Neural crest cell (in vitro differentiated cells): ENCODE results near the gene COL19A1. TPM values are rescaled to one million over a fixed set of nuclear protein-coding genes. Genes with fewer than 3 reads are reported as not detected.
A peak's percentile ranks its signal among the peaks of the same experiment; 100 is the strongest.

Experiments
- DNase-seq: peaks from one replicate; pipeline ENCODE4 v3.0.0; 2021; ENCODE audit warnings: low read depth, mixed read lengths, low spot score
- H3K27ac Mint-ChIP-seq: one replicate; pipeline ENCODE4 v1.8.0; 2021; ENCODE audit warnings: mild to moderate bottlenecking, mixed read lengths; ENCODE audit not compliant: unreplicated experiment
- H3K27me3 Mint-ChIP-seq: 2 replicates; pipeline ENCODE4 v1.8.0; 2021; ENCODE audit warnings: low read depth, mild to moderate bottlenecking, mixed read lengths
- H3K36me3 Mint-ChIP-seq: 2 replicates; pipeline ENCODE4 v1.8.0; 2021; ENCODE audit warnings: low read depth, mild to moderate bottlenecking, mixed read lengths
- H3K4me1 Mint-ChIP-seq: 2 replicates; pipeline ENCODE4 v1.8.0; 2021; ENCODE audit warnings: mixed read lengths
- H3K4me3 Mint-ChIP-seq: one replicate; pipeline ENCODE4 v1.8.0; 2021; ENCODE audit warnings: mild to moderate bottlenecking, mixed read lengths
- H3K9me3 Mint-ChIP-seq: 2 replicates; pipeline ENCODE4 v1.8.0; 2021; ENCODE audit warnings: mixed read lengths
- total RNA-seq: library from RNA; stranded (reverse); gene quantifications from 2 replicates; pipeline ENCODE4 v1.2.1, GENCODE V29; 2021
- TF ChIP-seq, protein P1 (sequence below): fragments of 200-600 bp; sonication (generic); conservative IDR thresholded peaks from 2 replicates; pipeline ENCODE4 v1.5.0; 2021; ENCODE audit warnings: antibody characterized with exemption, mild to moderate bottlenecking

The COL19A1 gene
- total RNA-seq, 1 donor from 2014 or later: 0.09 TPM

DNA sequence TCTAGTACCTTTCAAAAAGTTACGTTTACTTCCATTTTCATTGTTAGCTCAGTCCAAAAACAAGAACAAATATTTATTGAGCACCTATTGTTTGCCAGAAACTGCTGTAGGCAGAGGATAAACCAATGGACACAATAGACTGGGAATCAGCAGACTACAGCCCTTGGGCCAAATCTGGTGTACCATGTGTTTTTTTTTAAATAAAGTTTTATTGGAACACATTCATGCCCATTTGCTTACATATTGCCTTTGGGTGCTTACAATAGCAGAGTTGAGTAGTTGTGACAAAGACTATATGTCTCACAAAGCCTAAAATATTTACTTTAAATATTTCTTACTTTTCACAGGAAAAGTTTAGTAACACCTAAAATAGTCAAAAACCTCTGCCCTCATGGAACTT, 220.4 kb downstream of the COL19A1 start:
- DNase-seq: no peak
- Mint-ChIP-seq H3K4me1 (no peaks in the 10 kb centered on the region), H3K36me3 (no peaks in the 10 kb centered on the region), H3K27ac (no peak overlapping the region), H3K4me3 (no peak overlapping the region), H3K27me3 (no peaks in the 10 kb centered on the region), H3K9me3 (no peaks in the 10 kb centered on the region)
- TF ChIP-seq, protein P1, sequence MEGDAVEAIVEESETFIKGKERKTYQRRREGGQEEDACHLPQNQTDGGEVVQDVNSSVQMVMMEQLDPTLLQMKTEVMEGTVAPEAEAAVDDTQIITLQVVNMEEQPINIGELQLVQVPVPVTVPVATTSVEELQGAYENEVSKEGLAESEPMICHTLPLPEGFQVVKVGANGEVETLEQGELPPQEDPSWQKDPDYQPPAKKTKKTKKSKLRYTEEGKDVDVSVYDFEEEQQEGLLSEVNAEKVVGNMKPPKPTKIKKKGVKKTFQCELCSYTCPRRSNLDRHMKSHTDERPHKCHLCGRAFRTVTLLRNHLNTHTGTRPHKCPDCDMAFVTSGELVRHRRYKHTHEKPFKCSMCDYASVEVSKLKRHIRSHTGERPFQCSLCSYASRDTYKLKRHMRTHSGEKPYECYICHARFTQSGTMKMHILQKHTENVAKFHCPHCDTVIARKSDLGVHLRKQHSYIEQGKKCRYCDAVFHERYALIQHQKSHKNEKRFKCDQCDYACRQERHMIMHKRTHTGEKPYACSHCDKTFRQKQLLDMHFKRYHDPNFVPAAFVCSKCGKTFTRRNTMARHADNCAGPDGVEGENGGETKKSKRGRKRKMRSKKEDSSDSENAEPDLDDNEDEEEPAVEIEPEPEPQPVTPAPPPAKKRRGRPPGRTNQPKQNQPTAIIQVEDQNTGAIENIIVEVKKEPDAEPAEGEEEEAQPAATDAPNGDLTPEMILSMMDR: no peak

GRCh38 chr6:70094156-70094555, 227.8 kb downstream of the COL19A1 start:
- no peak for DNase-seq
- H3K4me1 Mint-ChIP-seq: no peaks in the 10 kb centered on the region
- no peak overlapping the region for H3K27ac Mint-ChIP-seq
- no peak overlapping the region for H3K4me3 Mint-ChIP-seq
- TF ChIP-seq, protein P1: no peak
- no peaks in the 10 kb centered on the region for H3K36me3 Mint-ChIP-seq
- H3K9me3 Mint-ChIP-seq: no peaks in the 10 kb centered on the region
- H3K27me3 Mint-ChIP-seq: no peaks in the 10 kb centered on the region

- peaks cover 3% of the 10 kb centered on the region for H3K9me3 Mint-ChIP-seq
- H3K4me3 Mint-ChIP-seq: no peak overlapping the region
- TF ChIP-seq, protein P1: no peak
- H3K36me3 Mint-ChIP-seq: no peaks in the 10 kb centered on the region
- no peak overlapping the region for H3K27ac Mint-ChIP-seq
- H3K27me3 Mint-ChIP-seq: no peaks in the 10 kb centered on the region
- no peaks in the 10 kb centered on the region for H3K4me1 Mint-ChIP-seq
- DNase-seq: no peak
Measured at GRCh38 chr6:70099732-70100131, 233.4 kb downstream of the COL19A1 start.

- no peaks in the 10 kb centered on the region for H3K27me3 Mint-ChIP-seq
- TF ChIP-seq, protein P1: peak; percentile 61
- no peaks in the 10 kb centered on the region for H3K36me3 Mint-ChIP-seq
- H3K9me3 Mint-ChIP-seq: peaks cover 3% of the 10 kb centered on the region
- H3K4me1 Mint-ChIP-seq: peaks cover 12% of the 10 kb centered on the region
- DNase-seq: no peak
- no peak overlapping the region for H3K4me3 Mint-ChIP-seq
- H3K27ac Mint-ChIP-seq: no peak overlapping the region
Measured at GRCh38 chr6:70103798-70104197, 237.4 kb downstream of the COL19A1 start.

- Mint-ChIP-seq H3K4me1 (peaks cover 12% of the 10 kb centered on the region), H3K36me3 (no peaks in the 10 kb centered on the region), H3K9me3 (peaks cover 3% of the 10 kb centered on the region), H3K27ac (no peak overlapping the region), H3K27me3 (no peaks in the 10 kb centered on the region), H3K4me3 (no peak overlapping the region)
- DNase-seq: peak; percentile 9
- TF ChIP-seq, protein P1: peak; percentile 87
Measured at GRCh38 chr6:70107852-70108629, 241.7 kb downstream of the COL19A1 start.
